ENCODE results near the gene CTTNBP2.
"Not testable (repeated sequence)": the region's sequence is repeated elsewhere in the genome, so short reads cannot be mapped to it uniquely, and the experiment has no call there.

Gene CTTNBP2

GRCh38 chr7:117730390-117730789 lies 142.9 kb downstream of the CTTNBP2 start:
- no peaks in the 10 kb centered on the region for H3K9me3 ChIP-seq (ENCODE audit: control insufficient read depth, low read length)
- no peak overlapping the region for H3K9ac ChIP-seq (ENCODE audit: low read length)
- H3K36me3 ChIP-seq (ENCODE audit: control insufficient read depth, insufficient read depth, low read length, severe bottlenecking), result peaks cover 2% of the 10 kb centered on the region
- no peaks in the 10 kb centered on the region for H3K27me3 ChIP-seq (replicated peaks; ENCODE audit: control insufficient read depth, insufficient read depth, low read length)
- DNase-seq (ENCODE audit: low read depth), result no peak
- H3K4me1 ChIP-seq (ENCODE audit: control insufficient read depth, insufficient read depth, low read length), result peaks cover 4% of the 10 kb centered on the region
- no peak overlapping the region for H3K4me3 ChIP-seq (ENCODE audit: low read length)

- Histone ChIP-seq H3K27me3 (replicated peaks; ENCODE audit: control insufficient read depth, insufficient read depth, low read length) (no peaks in the 10 kb centered on the region), H3K9ac (ENCODE audit: low read length) (no peak overlapping the region), H3K9me3 (ENCODE audit: control insufficient read depth, low read length) (no peaks in the 10 kb centered on the region), H3K36me3 (ENCODE audit: control insufficient read depth, insufficient read depth, low read length, severe bottlenecking) (no peaks in the 10 kb centered on the region), H3K4me1 (ENCODE audit: control insufficient read depth, insufficient read depth, low read length) (peaks cover 4% of the 10 kb centered on the region), H3K4me3 (ENCODE audit: low read length) (no peak overlapping the region)
- DNase-seq (ENCODE audit: low read depth), result no peak
These were observed 144.2 kb downstream of the CTTNBP2 start for GRCh38 chr7:117728890-117729624.

- no peak overlapping the region for H3K9ac ChIP-seq (ENCODE audit: low read length)
- H3K36me3 ChIP-seq (ENCODE audit: control insufficient read depth, insufficient read depth, low read length, severe bottlenecking), result no peaks in the 10 kb centered on the region
- H3K9me3 ChIP-seq (ENCODE audit: control insufficient read depth, low read length), result no peaks in the 10 kb centered on the region
- no peak for DNase-seq (ENCODE audit: low read depth)
- H3K27me3 ChIP-seq (replicated peaks; ENCODE audit: control insufficient read depth, insufficient read depth, low read length), result no peaks in the 10 kb centered on the region
- H3K4me3 ChIP-seq (ENCODE audit: low read length), result no peak overlapping the region
- peaks cover under 1% of the 10 kb centered on the region for H3K4me1 ChIP-seq (ENCODE audit: control insufficient read depth, insufficient read depth, low read length)
These were observed 148.3 kb downstream of the CTTNBP2 start for GRCh38 chr7:117724898-117725297.

GRCh38 chr7:117719377-117719776 lies 153.9 kb downstream of the CTTNBP2 start:
- Histone ChIP-seq H3K9ac (ENCODE audit: low read length) (no peak overlapping the region), H3K36me3 (ENCODE audit: control insufficient read depth, insufficient read depth, low read length, severe bottlenecking) (no peaks in the 10 kb centered on the region), H3K9me3 (ENCODE audit: control insufficient read depth, low read length) (no peaks in the 10 kb centered on the region), H3K4me3 (ENCODE audit: low read length) (no peak overlapping the region), H3K27me3 (replicated peaks; ENCODE audit: control insufficient read depth, insufficient read depth, low read length) (no peaks in the 10 kb centered on the region), H3K4me1 (ENCODE audit: control insufficient read depth, insufficient read depth, low read length) (peaks cover 13% of the 10 kb centered on the region)
- DNase-seq (ENCODE audit: low read depth), result no peak

GRCh38 chr7:117718116-117718835 lies 155.0 kb downstream of the CTTNBP2 start:
- Histone ChIP-seq H3K27me3 (replicated peaks; ENCODE audit: control insufficient read depth, insufficient read depth, low read length) (no peaks in the 10 kb centered on the region), H3K9ac (ENCODE audit: low read length) (no peak overlapping the region), H3K4me3 (ENCODE audit: low read length) (no peak overlapping the region), H3K36me3 (ENCODE audit: control insufficient read depth, insufficient read depth, low read length, severe bottlenecking) (no peaks in the 10 kb centered on the region), H3K4me1 (ENCODE audit: control insufficient read depth, insufficient read depth, low read length) (peaks cover 13% of the 10 kb centered on the region), H3K9me3 (ENCODE audit: control insufficient read depth, low read length) (no peaks in the 10 kb centered on the region)
- no peak for DNase-seq (ENCODE audit: low read depth)

GRCh38 chr7:117717357-117717756 lies 155.9 kb downstream of the CTTNBP2 start:
- no peak for DNase-seq (ENCODE audit: low read depth)
- Histone ChIP-seq H3K9me3 (ENCODE audit: control insufficient read depth, low read length) (no peaks in the 10 kb centered on the region), H3K4me3 (ENCODE audit: low read length) (no peak overlapping the region), H3K4me1 (ENCODE audit: control insufficient read depth, insufficient read depth, low read length) (peaks cover 13% of the 10 kb centered on the region), H3K9ac (ENCODE audit: low read length) (no peak overlapping the region), H3K27me3 (replicated peaks; ENCODE audit: control insufficient read depth, insufficient read depth, low read length) (no peaks in the 10 kb centered on the region), H3K36me3 (ENCODE audit: control insufficient read depth, insufficient read depth, low read length, severe bottlenecking) (no peaks in the 10 kb centered on the region)

- Histone ChIP-seq H3K9me3 (ENCODE audit: control insufficient read depth, low read length) (no peaks in the 10 kb centered on the region), H3K4me1 (ENCODE audit: control insufficient read depth, insufficient read depth, low read length) (peaks cover 13% of the 10 kb centered on the region), H3K36me3 (ENCODE audit: control insufficient read depth, insufficient read depth, low read length, severe bottlenecking) (no peaks in the 10 kb centered on the region), H3K9ac (ENCODE audit: low read length) (no peak overlapping the region), H3K27me3 (replicated peaks; ENCODE audit: control insufficient read depth, insufficient read depth, low read length) (no peaks in the 10 kb centered on the region), H3K4me3 (ENCODE audit: low read length) (no peak overlapping the region)
- DNase-seq (ENCODE audit: low read depth), result no peak
These were observed 156.4 kb downstream of the CTTNBP2 start for GRCh38 chr7:117716707-117717299.

GRCh38 chr7:117715784-117716445 lies 157.3 kb downstream of the CTTNBP2 start:
- peak; percentile 86 for DNase-seq (ENCODE audit: low read depth)
- H3K4me3 ChIP-seq (ENCODE audit: low read length), result no peak overlapping the region
- no peaks in the 10 kb centered on the region for H3K27me3 ChIP-seq (replicated peaks; ENCODE audit: control insufficient read depth, insufficient read depth, low read length)
- H3K4me1 ChIP-seq (ENCODE audit: control insufficient read depth, insufficient read depth, low read length), result peaks cover 13% of the 10 kb centered on the region
- no peaks in the 10 kb centered on the region for H3K9me3 ChIP-seq (ENCODE audit: control insufficient read depth, low read length)
- H3K9ac ChIP-seq (ENCODE audit: low read length), result no peak overlapping the region
- H3K36me3 ChIP-seq (ENCODE audit: control insufficient read depth, insufficient read depth, low read length, severe bottlenecking), result no peaks in the 10 kb centered on the region

- Histone ChIP-seq H3K27me3 (replicated peaks; ENCODE audit: control insufficient read depth, insufficient read depth, low read length) (no peaks in the 10 kb centered on the region), H3K4me3 (ENCODE audit: low read length) (no peak overlapping the region), H3K9me3 (ENCODE audit: control insufficient read depth, low read length) (no peaks in the 10 kb centered on the region), H3K4me1 (ENCODE audit: control insufficient read depth, insufficient read depth, low read length) (no peaks in the 10 kb centered on the region), H3K9ac (ENCODE audit: low read length) (no peak overlapping the region), H3K36me3 (ENCODE audit: control insufficient read depth, insufficient read depth, low read length, severe bottlenecking) (no peaks in the 10 kb centered on the region)
- DNase-seq (ENCODE audit: low read depth), result no peak
These were observed 161.7 kb downstream of the CTTNBP2 start for GRCh38 chr7:117711556-117711955.

GRCh38 chr7:117708173-117708572 lies 165.1 kb downstream of the CTTNBP2 start:
- DNase-seq (ENCODE audit: low read depth); H3K9ac ChIP-seq (ENCODE audit: low read length); H3K4me1 ChIP-seq (ENCODE audit: control insufficient read depth, insufficient read depth, low read length); H3K36me3 ChIP-seq (ENCODE audit: control insufficient read depth, insufficient read depth, low read length, severe bottlenecking); H3K9me3 ChIP-seq (ENCODE audit: control insufficient read depth, low read length); H3K4me3 ChIP-seq (ENCODE audit: low read length); H3K27me3 ChIP-seq (replicated peaks; ENCODE audit: control insufficient read depth, insufficient read depth, low read length): not testable (repeated sequence)

- no peak for DNase-seq (ENCODE audit: low read depth)
- Histone ChIP-seq H3K36me3 (ENCODE audit: control insufficient read depth, insufficient read depth, low read length, severe bottlenecking) (no peaks in the 10 kb centered on the region), H3K4me3 (ENCODE audit: low read length) (no peak overlapping the region), H3K9ac (ENCODE audit: low read length) (no peak overlapping the region), H3K4me1 (ENCODE audit: control insufficient read depth, insufficient read depth, low read length) (no peaks in the 10 kb centered on the region), H3K9me3 (ENCODE audit: control insufficient read depth, low read length) (no peaks in the 10 kb centered on the region), H3K27me3 (replicated peaks; ENCODE audit: control insufficient read depth, insufficient read depth, low read length) (no peaks in the 10 kb centered on the region)
These were observed 166.2 kb downstream of the CTTNBP2 start for GRCh38 chr7:117707080-117707479.

Measured in adipocyte (in vitro differentiated cells).